ENCODE data around the gene ISLR.

Gene ISLR

DNA sequence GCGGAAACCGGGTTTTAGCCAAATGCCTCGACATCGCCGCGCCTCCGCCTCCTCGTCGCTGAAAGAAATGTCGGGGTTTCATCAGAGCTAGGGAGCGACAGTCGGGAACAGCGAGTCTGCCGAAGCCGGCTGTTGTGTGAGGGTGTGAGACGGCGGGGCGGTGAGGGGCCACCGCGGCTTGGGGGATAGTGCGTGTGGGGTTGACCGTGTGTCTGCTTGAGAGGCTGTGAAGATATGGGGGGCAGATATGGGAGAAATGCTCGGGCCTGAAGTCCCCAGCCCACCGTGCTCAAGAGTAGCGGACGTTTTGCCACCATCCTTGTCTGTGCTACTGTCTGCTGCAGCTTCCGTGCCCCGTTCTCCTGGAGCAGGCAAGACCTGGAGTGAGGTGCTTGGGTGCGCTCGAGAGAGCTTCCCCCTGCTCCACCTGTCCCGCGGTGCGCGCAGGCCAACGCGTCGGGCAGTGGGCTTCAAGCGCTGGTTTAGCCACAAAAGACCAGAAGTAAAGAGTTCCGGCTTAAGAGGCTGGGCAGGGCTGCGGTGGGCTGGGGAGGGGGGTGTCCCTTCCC is 43.8 kb upstream of the ISLR start:
- no peak overlapping the region for H3K27ac ChIP-seq (ENCODE audit: low read depth, low read length, poor library complexity, severe bottlenecking)
- H3K4me2 ChIP-seq (ENCODE audit: low read length): no peak overlapping the region
- no peaks in the 10 kb centered on the region for H3K79me2 ChIP-seq (ENCODE audit: insufficient read depth, low read length)
- H4K20me1 ChIP-seq (ENCODE audit: insufficient read depth, low read length): no peaks in the 10 kb centered on the region
- H2AFZ ChIP-seq (ENCODE audit: low read length): no peak overlapping the region
- TF ChIP-seq, protein P1, sequence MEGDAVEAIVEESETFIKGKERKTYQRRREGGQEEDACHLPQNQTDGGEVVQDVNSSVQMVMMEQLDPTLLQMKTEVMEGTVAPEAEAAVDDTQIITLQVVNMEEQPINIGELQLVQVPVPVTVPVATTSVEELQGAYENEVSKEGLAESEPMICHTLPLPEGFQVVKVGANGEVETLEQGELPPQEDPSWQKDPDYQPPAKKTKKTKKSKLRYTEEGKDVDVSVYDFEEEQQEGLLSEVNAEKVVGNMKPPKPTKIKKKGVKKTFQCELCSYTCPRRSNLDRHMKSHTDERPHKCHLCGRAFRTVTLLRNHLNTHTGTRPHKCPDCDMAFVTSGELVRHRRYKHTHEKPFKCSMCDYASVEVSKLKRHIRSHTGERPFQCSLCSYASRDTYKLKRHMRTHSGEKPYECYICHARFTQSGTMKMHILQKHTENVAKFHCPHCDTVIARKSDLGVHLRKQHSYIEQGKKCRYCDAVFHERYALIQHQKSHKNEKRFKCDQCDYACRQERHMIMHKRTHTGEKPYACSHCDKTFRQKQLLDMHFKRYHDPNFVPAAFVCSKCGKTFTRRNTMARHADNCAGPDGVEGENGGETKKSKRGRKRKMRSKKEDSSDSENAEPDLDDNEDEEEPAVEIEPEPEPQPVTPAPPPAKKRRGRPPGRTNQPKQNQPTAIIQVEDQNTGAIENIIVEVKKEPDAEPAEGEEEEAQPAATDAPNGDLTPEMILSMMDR (IDR thresholded peaks at IDR 0.05; ENCODE audit: low read length): no peak
- no peak for TF ChIP-seq EZH2 (IDR thresholded peaks at IDR 0.05; ENCODE audit: borderline replicate concordance, low read length)
- H3K9me3 ChIP-seq (ENCODE audit: low read length): no peaks in the 10 kb centered on the region
- no peak overlapping the region for H3K9ac ChIP-seq (ENCODE audit: low read length)
- no peaks in the 10 kb centered on the region for H3F3A ChIP-seq (ENCODE audit: insufficient read depth, low read length)
- no peaks in the 10 kb centered on the region for H3K36me3 ChIP-seq (ENCODE audit: insufficient read depth, low read length)
- H3K27me3 ChIP-seq (ENCODE audit: insufficient read depth, low read length): no peaks in the 10 kb centered on the region
- no peaks in the 10 kb centered on the region for H3K4me1 ChIP-seq (ENCODE audit: insufficient read depth, low read length, severe bottlenecking)
- no peaks in the 10 kb centered on the region for H3K9me2 ChIP-seq (ENCODE audit: low read depth, low read length)
- H3K4me3 ChIP-seq (ENCODE audit: low read depth, low read length, poor library complexity, severe bottlenecking): no peak overlapping the region

DNA sequence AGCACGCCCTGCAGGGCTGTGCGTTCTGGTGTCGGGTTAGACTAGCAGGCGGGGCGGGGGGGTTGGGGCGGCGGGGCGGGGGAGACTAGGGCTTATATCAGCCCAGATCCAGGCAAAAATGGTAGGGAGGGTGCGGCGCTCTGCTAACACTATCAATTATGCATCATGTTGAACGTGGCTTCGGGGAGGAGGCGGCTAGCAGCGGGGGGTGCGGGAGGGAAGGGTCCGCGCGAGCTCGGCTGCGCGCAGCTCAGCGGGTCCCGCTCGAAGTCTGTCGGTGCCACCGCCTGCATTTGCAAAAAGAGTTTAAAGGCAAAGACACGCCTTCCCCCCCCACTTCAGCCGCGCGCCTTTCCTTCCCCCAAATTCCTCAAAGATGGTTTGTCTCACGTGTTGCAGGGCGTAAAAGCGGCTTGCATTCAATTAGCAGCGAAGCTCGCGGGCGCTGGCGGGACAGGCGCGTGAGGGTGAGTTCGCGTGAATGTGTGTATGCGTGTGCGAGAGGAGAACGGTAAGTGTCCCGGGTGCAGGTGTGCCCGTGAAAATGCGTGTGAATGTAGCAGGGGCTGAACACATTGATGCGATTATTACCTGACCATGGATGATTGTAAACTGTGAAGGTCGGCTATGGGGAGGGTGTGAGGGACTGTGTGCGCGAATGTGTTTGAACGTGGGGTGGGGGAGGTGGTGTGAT is 43.2 kb upstream of the ISLR start, which contains the start of gene ISLR2:
ISLR2 (plus strand) TSS at position 432 of the 694 bp plus-strand sequence. CDS start 2,169 bp downstream, outside the sequence.
- no peak within 1 kb of the TSS for H3K9ac ChIP-seq (ENCODE audit: low read length)
- no peaks in the 10 kb centered on the region for H3F3A ChIP-seq (ENCODE audit: insufficient read depth, low read length)
- no peaks in the 10 kb centered on the region for H3K4me1 ChIP-seq (ENCODE audit: insufficient read depth, low read length, severe bottlenecking)
- H3K4me3 ChIP-seq (ENCODE audit: low read depth, low read length, poor library complexity, severe bottlenecking): no peak within 1 kb of the TSS
- H2AFZ ChIP-seq (ENCODE audit: low read length): no peak within 1 kb of the TSS
- H3K9me3 ChIP-seq (ENCODE audit: low read length): no peaks in the 10 kb centered on the region
- no peak within 1 kb of the TSS for H3K4me2 ChIP-seq (ENCODE audit: low read length)
- H3K27ac ChIP-seq (ENCODE audit: low read depth, low read length, poor library complexity, severe bottlenecking): no peak within 1 kb of the TSS
- TF ChIP-seq, protein P1 (IDR thresholded peaks at IDR 0.05; ENCODE audit: low read length): no peak
- no peak for TF ChIP-seq EZH2 (IDR thresholded peaks at IDR 0.05; ENCODE audit: borderline replicate concordance, low read length)
- H3K79me2 ChIP-seq (ENCODE audit: insufficient read depth, low read length): no peaks in the 10 kb centered on the region
- H3K36me3 ChIP-seq (ENCODE audit: insufficient read depth, low read length): no peaks in the 10 kb centered on the region
- no peaks in the 10 kb centered on the region for H3K27me3 ChIP-seq (ENCODE audit: insufficient read depth, low read length)
- no peaks in the 10 kb centered on the region for H4K20me1 ChIP-seq (ENCODE audit: insufficient read depth, low read length)
- H3K9me2 ChIP-seq (ENCODE audit: low read depth, low read length): no peaks in the 10 kb centered on the region

DNA sequence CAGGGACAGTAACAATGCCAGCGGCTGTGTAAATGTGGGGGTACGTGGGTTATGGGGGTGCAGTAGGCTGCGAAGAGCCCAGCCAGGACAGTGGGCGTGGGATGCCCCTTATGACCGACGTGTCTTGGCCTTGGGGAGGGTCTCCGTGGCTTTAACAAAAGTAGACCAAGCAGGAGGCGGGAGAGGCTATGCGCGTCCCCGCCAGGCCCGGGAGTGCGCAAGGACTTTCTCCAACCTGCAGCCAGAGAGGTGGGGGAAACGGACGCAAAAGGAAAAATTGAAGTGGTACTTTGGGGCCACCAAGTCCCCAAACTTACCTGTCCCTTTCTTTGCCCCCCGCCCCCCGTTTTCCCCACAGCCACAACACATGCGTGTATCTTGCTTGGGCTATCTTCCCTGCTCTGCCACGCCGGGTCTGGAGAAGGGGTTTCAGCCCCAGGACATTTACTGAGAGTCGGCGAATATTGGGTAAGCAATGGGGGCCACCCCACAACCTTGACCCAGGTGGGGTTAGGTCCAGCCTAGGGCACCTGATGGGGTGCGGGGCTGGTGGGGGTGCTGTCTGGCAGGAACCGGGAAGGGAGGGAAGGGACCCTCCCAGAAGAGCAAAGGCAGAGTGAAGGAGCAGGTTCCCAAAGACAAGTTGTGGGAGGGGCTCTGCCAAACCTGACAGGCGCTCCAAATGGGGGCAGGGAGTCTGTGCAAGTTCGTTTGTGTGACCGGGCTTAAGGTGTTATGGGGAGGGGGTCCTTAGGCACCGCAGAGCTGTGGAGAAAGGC is 42.5 kb upstream of the ISLR start:
- no peak overlapping the region for H2AFZ ChIP-seq (ENCODE audit: low read length)
- no peaks in the 10 kb centered on the region for H3K27me3 ChIP-seq (ENCODE audit: insufficient read depth, low read length)
- no peaks in the 10 kb centered on the region for H3K9me3 ChIP-seq (ENCODE audit: low read length)
- H3F3A ChIP-seq (ENCODE audit: insufficient read depth, low read length): no peaks in the 10 kb centered on the region
- no peaks in the 10 kb centered on the region for H3K9me2 ChIP-seq (ENCODE audit: low read depth, low read length)
- no peak overlapping the region for H3K4me2 ChIP-seq (ENCODE audit: low read length)
- TF ChIP-seq EZH2 (IDR thresholded peaks at IDR 0.05; ENCODE audit: borderline replicate concordance, low read length): no peak
- TF ChIP-seq, protein P1 (IDR thresholded peaks at IDR 0.05; ENCODE audit: low read length): no peak
- H3K79me2 ChIP-seq (ENCODE audit: insufficient read depth, low read length): no peaks in the 10 kb centered on the region
- H3K4me3 ChIP-seq (ENCODE audit: low read depth, low read length, poor library complexity, severe bottlenecking): no peak overlapping the region
- H3K4me1 ChIP-seq (ENCODE audit: insufficient read depth, low read length, severe bottlenecking): no peaks in the 10 kb centered on the region
- no peak overlapping the region for H3K27ac ChIP-seq (ENCODE audit: low read depth, low read length, poor library complexity, severe bottlenecking)
- no peaks in the 10 kb centered on the region for H3K36me3 ChIP-seq (ENCODE audit: insufficient read depth, low read length)
- H4K20me1 ChIP-seq (ENCODE audit: insufficient read depth, low read length): no peaks in the 10 kb centered on the region
- no peak overlapping the region for H3K9ac ChIP-seq (ENCODE audit: low read length)
